Measurements from ENCODE around the gene ANKLE2. TPM values are rescaled to one million over a fixed set of nuclear protein-coding genes. Genes with fewer than 3 reads are reported as not detected.

ANKLE2 gene
- total and polyA plus RNA-seq, 10 of the 15 experiments (the other 5 are each of a cell fraction or from before 2014, with no cell fraction given) = 4.3 to 89.4 (median 53.0) TPM

DNA sequence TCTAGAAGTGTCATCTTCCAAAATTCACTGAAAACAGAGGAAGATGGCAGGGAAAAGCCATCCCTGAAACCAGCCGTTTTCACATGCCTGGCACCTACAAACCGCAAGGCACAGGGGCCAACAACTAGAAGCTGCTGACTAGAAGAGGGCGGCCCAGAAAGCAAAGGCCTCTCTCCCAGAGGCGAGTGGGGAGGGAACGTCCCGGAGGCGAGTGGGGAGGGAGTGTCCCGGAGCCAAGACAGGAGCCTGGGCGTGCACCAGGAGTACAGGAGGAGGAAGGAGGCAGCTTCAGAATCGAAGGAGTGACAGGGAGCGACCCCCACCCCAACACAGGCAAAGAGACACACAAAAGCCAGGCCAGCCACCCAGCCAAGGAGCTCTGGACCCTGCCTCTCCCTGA, 21.0 kb downstream of the ANKLE2 start:
- ATAC-seq (no peak), FAIRE-seq (no peak), DNase-seq (ENCODE audit: low read depth, low spot score) (no peak)
- no peaks in the 10 kb centered on the region for H3K9me3 ChIP-seq (replicated peaks; ENCODE audit: control insufficient read depth, insufficient read depth, low read length)
- no peak overlapping the region for H3K4me3 ChIP-seq
- WGBS (ENCODE audit: insufficient coverage, insufficient replicate concordance, low lambda C conversion rate, missing lambda C conversion rate) = over 99% methylated on average over 11 of the region's 11 CpGs
- peaks cover 4% of the 10 kb centered on the region; the same call in 1 of the 2 replicates for H4K20me1 ChIP-seq (ENCODE audit: control insufficient read depth, insufficient read depth)
- TF ChIP-seq HDAC6 (IDR thresholded peaks at IDR 0.05; ENCODE audit: unreplicated experiment) = no peak
- H3K27me3 ChIP-seq (replicated peaks in 1 of 2; ENCODE audit: control insufficient read depth in 2 of 2, insufficient read depth in 2 of 2, low read length in 1 of 2) = no peaks in the 10 kb centered on the region
- CTCF ChIA-PET = interaction anchor here (1.2 kb wide), 1 partner anchor 10 kb away, joined by 3 read pairs; no protein-coding TSS in a partner anchor
- H3K79me2 ChIP-seq (ENCODE audit: control insufficient read depth, insufficient read depth, low read length) = peaks cover 3% of the 10 kb centered on the region
- H3K27ac ChIP-seq (ENCODE audit: control insufficient read depth, insufficient read depth) = no peak overlapping the region
- no peaks in the 10 kb centered on the region for H3K4me1 ChIP-seq (ENCODE audit: control insufficient read depth, insufficient read depth, low read length)
- no TSS peak for BruUV-seq (replicated peaks)
- RAD21 ChIA-PET (ENCODE audit: unreplicated experiment) = no interaction called here
- in situ Hi-C loops (cut with MboI) = no loop called here
- SMC1A ChIA-PET (ENCODE audit: uncharacterized antibody, unreplicated experiment) = interaction anchor here (0.5 to 1.7 kb wide), 2 partner anchors 32 to 303 kb away, joined by 3 to 4 read pairs; no protein-coding TSS in a partner anchor
- H3K4me2 ChIP-seq (ENCODE audit: control insufficient read depth, insufficient read depth) = no peak overlapping the region
- intact Hi-C loops (cut with micrococcal nuclease; ENCODE audit: unreplicated experiment) = no loop called here
- POLR2A ChIA-PET = no interaction called here
- no peak overlapping the region for H2AFZ ChIP-seq (ENCODE audit: control insufficient read depth, low read depth, low read length)
- H3K9ac ChIP-seq (ENCODE audit: control insufficient read depth, insufficient read depth, low read length) = no peak overlapping the region
- peaks cover 39 to 47% of the 10 kb centered on the region in 2 experiments for H3K36me3 ChIP-seq (ENCODE audit: control insufficient read depth in 2 of 2, insufficient read depth in 2 of 2, low read length in 1 of 2)

DNA sequence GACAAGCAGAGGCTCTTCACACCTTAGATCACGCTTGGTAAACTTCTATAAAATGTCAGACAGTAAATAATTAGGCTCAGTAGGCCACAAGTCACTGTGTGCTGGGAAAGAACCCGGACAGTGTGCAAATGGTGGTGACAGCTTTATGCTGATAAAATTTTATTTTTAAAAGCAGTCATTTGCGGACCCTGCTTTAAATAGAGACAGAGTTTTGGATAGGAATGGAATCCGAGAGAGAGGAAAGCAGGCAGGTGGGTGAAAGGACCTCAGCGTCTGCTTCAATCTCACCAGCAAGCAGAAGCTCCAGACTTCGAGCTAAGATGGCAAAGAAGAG, 21.4 kb downstream of the ANKLE2 start:
- CTCF ChIA-PET = interaction anchor here (1.2 kb wide), 1 partner anchor 10 kb away, joined by 3 read pairs; no protein-coding TSS in a partner anchor
- no peak for DNase-seq (ENCODE audit: low read depth, low spot score)
- 98% methylated on average over 6 of the region's 6 CpGs for WGBS (ENCODE audit: insufficient coverage, insufficient replicate concordance, low lambda C conversion rate, missing lambda C conversion rate)

More for the DNA sequence above, 21.4 kb downstream of the ANKLE2 start:
- in situ Hi-C loops (cut with MboI) (no loop called here), intact Hi-C loops (cut with micrococcal nuclease; ENCODE audit: unreplicated experiment) (no loop called here)
- ChIA-PET RAD21 (ENCODE audit: unreplicated experiment) (no interaction called here), SMC1A (ENCODE audit: uncharacterized antibody, unreplicated experiment) (interaction anchor here (0.5 to 1.7 kb wide), 2 partner anchors 33 to 304 kb away, joined by 3 to 4 read pairs; no protein-coding TSS in a partner anchor), POLR2A (no interaction called here)
- Histone ChIP-seq H3K36me3 (ENCODE audit: control insufficient read depth in 2 of 2, insufficient read depth in 2 of 2, low read length in 1 of 2) (peaks cover 40 to 47% of the 10 kb centered on the region in 2 experiments), H3K27me3 (replicated peaks in 1 of 2; ENCODE audit: control insufficient read depth in 2 of 2, insufficient read depth in 2 of 2, low read length in 1 of 2) (no peaks in the 10 kb centered on the region), H3K9me3 (replicated peaks; ENCODE audit: control insufficient read depth, insufficient read depth, low read length) (no peaks in the 10 kb centered on the region), H3K9ac (ENCODE audit: control insufficient read depth, insufficient read depth, low read length) (no peak overlapping the region), H3K4me1 (ENCODE audit: control insufficient read depth, insufficient read depth, low read length) (no peaks in the 10 kb centered on the region), H4K20me1 (ENCODE audit: control insufficient read depth, insufficient read depth) (peaks cover 4% of the 10 kb centered on the region; the same call in 1 of the 2 replicates), H3K79me2 (ENCODE audit: control insufficient read depth, insufficient read depth, low read length) (peaks cover 3% of the 10 kb centered on the region), H3K4me2 (ENCODE audit: control insufficient read depth, insufficient read depth) (no peak overlapping the region), H2AFZ (ENCODE audit: control insufficient read depth, low read depth, low read length) (no peak overlapping the region), H3K4me3 (no peak overlapping the region), H3K27ac (ENCODE audit: control insufficient read depth, insufficient read depth) (no peak overlapping the region)
- FAIRE-seq (no peak), ATAC-seq (no peak)
- no TSS peak for BruUV-seq (replicated peaks)
- TF ChIP-seq, protein P1, sequence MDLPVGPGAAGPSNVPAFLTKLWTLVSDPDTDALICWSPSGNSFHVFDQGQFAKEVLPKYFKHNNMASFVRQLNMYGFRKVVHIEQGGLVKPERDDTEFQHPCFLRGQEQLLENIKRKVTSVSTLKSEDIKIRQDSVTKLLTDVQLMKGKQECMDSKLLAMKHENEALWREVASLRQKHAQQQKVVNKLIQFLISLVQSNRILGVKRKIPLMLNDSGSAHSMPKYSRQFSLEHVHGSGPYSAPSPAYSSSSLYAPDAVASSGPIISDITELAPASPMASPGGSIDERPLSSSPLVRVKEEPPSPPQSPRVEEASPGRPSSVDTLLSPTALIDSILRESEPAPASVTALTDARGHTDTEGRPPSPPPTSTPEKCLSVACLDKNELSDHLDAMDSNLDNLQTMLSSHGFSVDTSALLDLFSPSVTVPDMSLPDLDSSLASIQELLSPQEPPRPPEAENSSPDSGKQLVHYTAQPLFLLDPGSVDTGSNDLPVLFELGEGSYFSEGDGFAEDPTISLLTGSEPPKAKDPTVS (IDR thresholded peaks at IDR 0.05; ENCODE audit: low read depth, low read length) = no peak
